ENCODE data around the gene SORCS1. TPM values are rescaled to one million over a fixed set of nuclear protein-coding genes. Genes with fewer than 3 reads are reported as not detected.

SORCS1 gene
- total RNA-seq, 1 experiment from 2014 or later, result 0.11 TPM

DNA sequence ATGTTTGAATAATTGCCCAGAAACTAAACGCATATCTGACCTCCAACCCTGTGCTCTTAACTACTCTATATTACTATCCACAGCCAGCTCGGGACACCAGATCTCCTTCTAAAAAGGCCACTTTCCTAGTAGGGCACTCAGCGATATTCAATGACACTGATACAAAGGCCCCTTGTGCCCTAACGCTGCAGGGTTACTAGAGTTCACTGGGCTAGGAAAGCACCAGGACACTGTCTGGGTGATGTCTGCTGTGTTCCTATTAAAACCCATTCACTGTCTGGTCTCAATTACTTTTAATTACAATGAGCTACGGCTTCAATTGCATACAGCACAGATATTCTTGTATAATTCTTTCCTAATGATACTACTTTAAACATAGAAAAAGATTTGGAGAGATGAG lies 91.7 kb downstream of the SORCS1 start:
- no peak for ATAC-seq
- POLR2A ChIA-PET (ENCODE audit: unreplicated experiment), result no interaction called here

DNA sequence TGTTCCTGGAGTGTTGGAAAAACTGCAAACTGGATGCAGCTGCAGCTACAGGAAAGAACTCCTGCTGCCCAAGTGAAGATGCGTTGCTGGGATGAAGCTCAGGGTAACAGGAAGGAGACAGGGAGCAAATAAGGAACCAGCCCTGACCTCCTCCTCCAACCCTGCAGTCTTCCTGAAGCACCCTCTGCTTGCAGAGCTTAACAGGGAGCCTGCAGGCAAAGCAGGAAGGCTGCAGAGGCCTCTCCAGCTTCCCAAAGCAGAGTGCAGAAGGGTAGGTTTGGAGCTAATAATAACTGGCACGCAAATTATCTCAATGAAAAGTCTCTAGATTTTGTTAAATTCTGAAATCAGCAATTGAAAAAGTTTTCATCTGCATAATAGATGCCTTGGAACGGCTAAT lies 92.5 kb downstream of the SORCS1 start:
- intact Hi-C loops (cut with micrococcal nuclease), result no loop called here
- CTCF ChIA-PET, result no interaction called here
- H3K27me3 ChIP-seq (ENCODE audit: low read length), result peaks cover 75% of the 10 kb centered on the region
- no peak overlapping the region for H3K27ac ChIP-seq (ENCODE audit: low read length)
- H3F3A ChIP-seq (ENCODE audit: low read length, unreplicated experiment), result no peaks in the 10 kb centered on the region
- POLR2A ChIA-PET (ENCODE audit: unreplicated experiment), result no interaction called here
- H3K79me2 ChIP-seq (ENCODE audit: low read length), result no peaks in the 10 kb centered on the region
- BruUV-seq (replicated peaks), result no TSS peak
- ATAC-seq (no peak), DNase-seq (no peak)
- H3K9ac ChIP-seq (ENCODE audit: low read length), result no peak overlapping the region
- TF ChIP-seq EZH2phosphoT487 (IDR thresholded peaks at IDR 0.05; ENCODE audit: borderline replicate concordance, low read length) (no peak), EZH2 (IDR thresholded peaks at IDR 0.05; ENCODE audit: low read length, unreplicated experiment) (no peak)
- TF ChIP-seq, protein P1, sequence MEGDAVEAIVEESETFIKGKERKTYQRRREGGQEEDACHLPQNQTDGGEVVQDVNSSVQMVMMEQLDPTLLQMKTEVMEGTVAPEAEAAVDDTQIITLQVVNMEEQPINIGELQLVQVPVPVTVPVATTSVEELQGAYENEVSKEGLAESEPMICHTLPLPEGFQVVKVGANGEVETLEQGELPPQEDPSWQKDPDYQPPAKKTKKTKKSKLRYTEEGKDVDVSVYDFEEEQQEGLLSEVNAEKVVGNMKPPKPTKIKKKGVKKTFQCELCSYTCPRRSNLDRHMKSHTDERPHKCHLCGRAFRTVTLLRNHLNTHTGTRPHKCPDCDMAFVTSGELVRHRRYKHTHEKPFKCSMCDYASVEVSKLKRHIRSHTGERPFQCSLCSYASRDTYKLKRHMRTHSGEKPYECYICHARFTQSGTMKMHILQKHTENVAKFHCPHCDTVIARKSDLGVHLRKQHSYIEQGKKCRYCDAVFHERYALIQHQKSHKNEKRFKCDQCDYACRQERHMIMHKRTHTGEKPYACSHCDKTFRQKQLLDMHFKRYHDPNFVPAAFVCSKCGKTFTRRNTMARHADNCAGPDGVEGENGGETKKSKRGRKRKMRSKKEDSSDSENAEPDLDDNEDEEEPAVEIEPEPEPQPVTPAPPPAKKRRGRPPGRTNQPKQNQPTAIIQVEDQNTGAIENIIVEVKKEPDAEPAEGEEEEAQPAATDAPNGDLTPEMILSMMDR (conservative IDR thresholded peaks at IDR 0.05; ENCODE audit: low read depth, low read length), result no peak
- H3K36me3 ChIP-seq (ENCODE audit: low read depth, low read length), result no peaks in the 10 kb centered on the region
- H3K9me3 ChIP-seq (ENCODE audit: low read length), result no peaks in the 10 kb centered on the region
- no peaks in the 10 kb centered on the region for H3K9me2 ChIP-seq (replicated peaks; ENCODE audit: low read length)
- no peak overlapping the region for H2AFZ ChIP-seq (ENCODE audit: low read length)
- no peak overlapping the region for H3K4me3 ChIP-seq (ENCODE audit: low read length)
- no peak overlapping the region for H3K4me2 ChIP-seq (ENCODE audit: low read length)
- no peaks in the 10 kb centered on the region for H3K4me1 ChIP-seq (ENCODE audit: insufficient read depth, low read length)
- H4K20me1 ChIP-seq (ENCODE audit: low read length), result no peaks in the 10 kb centered on the region

More for the DNA sequence above, 91.7 kb downstream of the SORCS1 start:
- H3K27me3 ChIP-seq (ENCODE audit: low read length), result peaks cover 78% of the 10 kb centered on the region
- BruUV-seq (replicated peaks), result no TSS peak
- H3K4me3 ChIP-seq (ENCODE audit: low read length), result no peak overlapping the region
- no peak overlapping the region for H2AFZ ChIP-seq (ENCODE audit: low read length)
- intact Hi-C loops (cut with micrococcal nuclease), result no loop called here
- no peaks in the 10 kb centered on the region for H3K9me3 ChIP-seq (ENCODE audit: low read length)
- no peak overlapping the region for H3K27ac ChIP-seq (ENCODE audit: low read length)
- no peaks in the 10 kb centered on the region for H3F3A ChIP-seq (ENCODE audit: low read length, unreplicated experiment)
- no peaks in the 10 kb centered on the region for H3K9me2 ChIP-seq (replicated peaks; ENCODE audit: low read length)
- no peak overlapping the region for H3K4me2 ChIP-seq (ENCODE audit: low read length)
- H3K79me2 ChIP-seq (ENCODE audit: low read length), result no peaks in the 10 kb centered on the region
- H3K36me3 ChIP-seq (ENCODE audit: low read depth, low read length), result no peaks in the 10 kb centered on the region
- H3K9ac ChIP-seq (ENCODE audit: low read length), result no peak overlapping the region
- H3K4me1 ChIP-seq (ENCODE audit: insufficient read depth, low read length), result no peaks in the 10 kb centered on the region
- no peaks in the 10 kb centered on the region for H4K20me1 ChIP-seq (ENCODE audit: low read length)
- CTCF ChIA-PET, result no interaction called here
- TF ChIP-seq EZH2phosphoT487 (IDR thresholded peaks at IDR 0.05; ENCODE audit: borderline replicate concordance, low read length) (no peak), EZH2 (IDR thresholded peaks at IDR 0.05; ENCODE audit: low read length, unreplicated experiment) (no peak)
- TF ChIP-seq, protein P1 (conservative IDR thresholded peaks at IDR 0.05; ENCODE audit: low read depth, low read length), result no peak
- DNase-seq, result no peak

DNA sequence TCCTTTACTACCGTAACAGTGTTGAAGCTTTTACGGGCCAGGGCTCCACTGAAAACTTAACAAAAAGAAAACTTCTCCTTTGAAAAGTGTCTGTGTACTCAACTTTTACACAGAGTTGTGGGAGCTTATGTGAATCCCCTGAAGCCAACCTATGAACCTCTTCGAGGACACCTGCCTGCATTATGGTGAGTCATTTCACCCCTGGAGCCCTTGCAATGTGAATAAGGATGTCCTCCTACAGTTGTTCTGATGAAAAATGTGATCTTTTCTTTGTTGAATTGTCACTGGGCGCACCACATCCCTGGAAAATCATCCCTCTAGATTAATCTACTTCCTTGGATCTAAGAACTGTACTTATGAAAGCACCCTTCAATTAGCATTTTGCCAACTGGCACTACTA lies 93.2 kb downstream of the SORCS1 start:
- ChIA-PET POLR2A (ENCODE audit: unreplicated experiment) (no interaction called here), CTCF (no interaction called here)
- ATAC-seq (no peak), DNase-seq (no peak)
- Histone ChIP-seq H3K4me1 (ENCODE audit: insufficient read depth, low read length) (no peaks in the 10 kb centered on the region), H3K79me2 (ENCODE audit: low read length) (no peaks in the 10 kb centered on the region), H3K9ac (ENCODE audit: low read length) (no peak overlapping the region), H3K4me3 (ENCODE audit: low read length) (no peak overlapping the region), H3F3A (ENCODE audit: low read length, unreplicated experiment) (no peaks in the 10 kb centered on the region), H3K4me2 (ENCODE audit: low read length) (no peak overlapping the region), H3K36me3 (ENCODE audit: low read depth, low read length) (no peaks in the 10 kb centered on the region), H3K27me3 (ENCODE audit: low read length) (peaks cover 77% of the 10 kb centered on the region), H3K27ac (ENCODE audit: low read length) (no peak overlapping the region), H4K20me1 (ENCODE audit: low read length) (no peaks in the 10 kb centered on the region), H2AFZ (ENCODE audit: low read length) (no peak overlapping the region), H3K9me2 (replicated peaks; ENCODE audit: low read length) (no peaks in the 10 kb centered on the region), H3K9me3 (ENCODE audit: low read length) (no peaks in the 10 kb centered on the region)
- no TSS peak for BruUV-seq (replicated peaks)
- intact Hi-C loops (cut with micrococcal nuclease), result no loop called here
- TF ChIP-seq EZH2 (IDR thresholded peaks at IDR 0.05; ENCODE audit: low read length, unreplicated experiment) (no peak), EZH2phosphoT487 (IDR thresholded peaks at IDR 0.05; ENCODE audit: borderline replicate concordance, low read length) (no peak)
- TF ChIP-seq, protein P1 (conservative IDR thresholded peaks at IDR 0.05; ENCODE audit: low read depth, low read length), result no peak
